ENCODE results near the gene CDK2AP2.

Gene CDK2AP2

DNA sequence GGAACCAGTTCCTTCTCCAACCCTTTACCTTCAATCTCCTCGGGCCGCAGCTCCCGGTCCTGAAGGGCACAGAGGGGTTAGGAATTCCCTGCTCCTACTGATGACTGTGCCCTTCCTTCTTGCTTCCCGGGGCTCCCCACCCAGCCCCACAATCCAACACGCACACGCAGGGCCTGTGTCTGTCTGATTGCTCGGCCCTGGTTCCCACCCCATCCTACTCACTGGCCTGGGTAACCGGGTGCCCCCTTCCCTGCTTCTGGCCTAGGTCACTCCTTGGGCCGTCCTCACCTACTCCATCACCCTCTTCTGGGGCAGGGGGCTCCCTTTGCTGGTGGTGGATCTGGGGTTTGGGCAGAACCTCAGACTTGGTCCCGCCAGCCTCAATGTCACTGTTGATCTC is 14.0 kb upstream of the CDK2AP2 start:
- Histone ChIP-seq H3K36me3 (ENCODE audit: low read depth) (no peaks in the 10 kb centered on the region), H3K4me3 (ENCODE audit: severe bottlenecking) (no peak overlapping the region), H3K9me3 (ENCODE audit: severe bottlenecking) (no peaks in the 10 kb centered on the region), H3K27ac (ENCODE audit: poor library complexity, severe bottlenecking) (no peak overlapping the region), H3K27me3 (ENCODE audit: insufficient read depth, poor library complexity, severe bottlenecking) (no peaks in the 10 kb centered on the region), H3K4me1 (ENCODE audit: insufficient read depth, poor library complexity, severe bottlenecking) (no peaks in the 10 kb centered on the region)
- no peak for DNase-seq (ENCODE audit: low spot score)
- TF ChIP-seq, protein P1, sequence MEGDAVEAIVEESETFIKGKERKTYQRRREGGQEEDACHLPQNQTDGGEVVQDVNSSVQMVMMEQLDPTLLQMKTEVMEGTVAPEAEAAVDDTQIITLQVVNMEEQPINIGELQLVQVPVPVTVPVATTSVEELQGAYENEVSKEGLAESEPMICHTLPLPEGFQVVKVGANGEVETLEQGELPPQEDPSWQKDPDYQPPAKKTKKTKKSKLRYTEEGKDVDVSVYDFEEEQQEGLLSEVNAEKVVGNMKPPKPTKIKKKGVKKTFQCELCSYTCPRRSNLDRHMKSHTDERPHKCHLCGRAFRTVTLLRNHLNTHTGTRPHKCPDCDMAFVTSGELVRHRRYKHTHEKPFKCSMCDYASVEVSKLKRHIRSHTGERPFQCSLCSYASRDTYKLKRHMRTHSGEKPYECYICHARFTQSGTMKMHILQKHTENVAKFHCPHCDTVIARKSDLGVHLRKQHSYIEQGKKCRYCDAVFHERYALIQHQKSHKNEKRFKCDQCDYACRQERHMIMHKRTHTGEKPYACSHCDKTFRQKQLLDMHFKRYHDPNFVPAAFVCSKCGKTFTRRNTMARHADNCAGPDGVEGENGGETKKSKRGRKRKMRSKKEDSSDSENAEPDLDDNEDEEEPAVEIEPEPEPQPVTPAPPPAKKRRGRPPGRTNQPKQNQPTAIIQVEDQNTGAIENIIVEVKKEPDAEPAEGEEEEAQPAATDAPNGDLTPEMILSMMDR (IDR thresholded peaks at IDR 0.05; ENCODE audit: poor library complexity, severe bottlenecking): no peak
- ATAC-seq (ENCODE audit: low read depth): no peak

DNA sequence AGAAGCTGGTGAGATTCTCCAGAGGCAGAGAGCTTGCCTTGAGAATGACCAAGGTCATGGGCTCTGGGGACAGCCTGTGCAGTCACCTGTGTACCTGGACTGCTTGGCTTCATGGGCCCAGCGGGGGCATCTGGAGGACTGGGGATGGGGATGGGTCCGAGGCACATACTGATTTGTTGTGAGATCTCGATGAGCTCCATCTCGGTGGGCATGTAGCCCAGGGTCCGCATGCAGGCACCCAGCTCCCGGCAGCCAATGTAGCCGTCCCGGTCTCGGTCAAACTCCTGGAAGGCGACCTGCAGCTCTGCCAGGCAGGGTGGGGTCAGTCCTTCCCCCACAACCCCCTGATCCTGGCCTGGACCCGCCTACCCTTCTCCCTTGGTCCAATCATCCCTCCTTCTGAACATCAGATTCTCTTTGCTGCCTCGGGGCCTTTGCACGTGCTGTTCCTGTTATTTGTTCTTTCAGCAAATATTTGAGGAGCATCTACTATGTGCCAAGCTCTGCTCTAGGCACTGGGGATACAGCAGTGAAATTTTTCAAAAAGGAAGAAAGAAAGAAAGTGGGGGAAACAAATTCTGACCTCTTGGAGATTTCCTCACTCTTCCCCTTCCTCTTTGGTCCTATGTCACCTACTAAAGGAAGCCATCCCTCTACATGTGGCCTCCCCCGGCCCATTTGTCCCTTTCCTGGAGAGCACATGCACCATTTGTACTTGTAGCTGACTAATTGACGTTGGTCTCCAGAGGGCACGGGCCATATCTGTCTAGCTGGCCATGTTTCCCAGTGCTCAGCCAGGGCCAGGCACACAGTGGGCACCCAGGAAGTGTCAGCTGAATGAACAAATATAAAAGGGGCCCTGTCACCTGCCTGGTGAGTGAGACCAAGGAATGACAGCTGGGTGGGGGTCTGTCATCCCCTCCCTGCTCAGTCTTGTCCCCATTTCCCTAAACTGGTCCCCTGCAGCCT is 13.2 kb upstream of the CDK2AP2 start:
- Histone ChIP-seq H3K9me3 (ENCODE audit: severe bottlenecking) (no peaks in the 10 kb centered on the region), H3K27me3 (ENCODE audit: insufficient read depth, poor library complexity, severe bottlenecking) (no peaks in the 10 kb centered on the region)
- TF ChIP-seq, protein P1 (IDR thresholded peaks at IDR 0.05; ENCODE audit: poor library complexity, severe bottlenecking): no peak

DNA sequence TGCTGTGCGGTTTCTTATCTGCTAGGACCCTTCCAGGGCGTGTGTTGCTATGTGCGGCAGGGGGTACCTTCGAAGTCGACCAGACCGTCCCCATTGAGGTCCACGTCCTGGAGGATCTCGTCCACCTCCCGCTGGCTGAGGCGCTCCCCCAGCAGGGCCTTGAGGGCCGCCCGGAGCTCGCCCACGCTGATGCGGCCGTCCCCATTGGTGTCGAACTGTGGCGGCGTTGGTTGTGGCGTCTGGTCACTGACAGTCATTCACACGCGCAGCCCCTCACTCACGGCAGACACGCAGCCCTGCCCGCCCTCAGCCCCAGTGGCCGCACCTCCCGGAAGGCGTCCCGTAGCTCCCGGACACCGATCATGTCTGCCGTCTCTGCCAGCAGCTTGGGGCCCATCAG is 11.8 kb upstream of the CDK2AP2 start:
- no peak overlapping the region for H3K27ac ChIP-seq (ENCODE audit: poor library complexity, severe bottlenecking)
- no peaks in the 10 kb centered on the region for H3K9me3 ChIP-seq (ENCODE audit: severe bottlenecking)
- no peaks in the 10 kb centered on the region for H3K27me3 ChIP-seq (ENCODE audit: insufficient read depth, poor library complexity, severe bottlenecking)
- TF ChIP-seq, protein P1 (IDR thresholded peaks at IDR 0.05; ENCODE audit: poor library complexity, severe bottlenecking): no peak
- no peaks in the 10 kb centered on the region for H3K36me3 ChIP-seq (ENCODE audit: low read depth)
- no peaks in the 10 kb centered on the region for H3K4me1 ChIP-seq (ENCODE audit: insufficient read depth, poor library complexity, severe bottlenecking)
- no peak overlapping the region for H3K4me3 ChIP-seq (ENCODE audit: severe bottlenecking)
- DNase-seq (ENCODE audit: low spot score) (no peak), ATAC-seq (ENCODE audit: low read depth) (no peak)

More for the DNA sequence above, 13.2 kb upstream of the CDK2AP2 start:
- no peak overlapping the region for H3K4me3 ChIP-seq (ENCODE audit: severe bottlenecking)
- H3K36me3 ChIP-seq (ENCODE audit: low read depth): no peaks in the 10 kb centered on the region
- no peak for DNase-seq (ENCODE audit: low spot score)
- ATAC-seq (ENCODE audit: low read depth): no peak
- no peaks in the 10 kb centered on the region for H3K4me1 ChIP-seq (ENCODE audit: insufficient read depth, poor library complexity, severe bottlenecking)
- H3K27ac ChIP-seq (ENCODE audit: poor library complexity, severe bottlenecking): no peak overlapping the region

- ATAC-seq (ENCODE audit: low read depth): no peak
- H3K9me3 ChIP-seq (ENCODE audit: severe bottlenecking): no peaks in the 10 kb centered on the region
Measured at GRCh38 chr11:67517784-67518552, 10.0 kb upstream of the CDK2AP2 start.

More at GRCh38 chr11:67517784-67518552, 10.0 kb upstream of the CDK2AP2 start:
- no peak overlapping the region for H3K27ac ChIP-seq (ENCODE audit: poor library complexity, severe bottlenecking)
- TF ChIP-seq, protein P1 (IDR thresholded peaks at IDR 0.05; ENCODE audit: poor library complexity, severe bottlenecking): no peak
- H3K27me3 ChIP-seq (ENCODE audit: insufficient read depth, poor library complexity, severe bottlenecking): no peaks in the 10 kb centered on the region
- DNase-seq (ENCODE audit: low spot score): no peak
- H3K36me3 ChIP-seq (ENCODE audit: low read depth): no peaks in the 10 kb centered on the region
- no peak overlapping the region for H3K4me3 ChIP-seq (ENCODE audit: severe bottlenecking)
- H3K4me1 ChIP-seq (ENCODE audit: insufficient read depth, poor library complexity, severe bottlenecking): no peaks in the 10 kb centered on the region
